ENCODE data around the gene PTGIS.

The PTGIS gene

GRCh38 chr20:49510562-49511122, 57.3 kb downstream of the PTGIS start:
- Histone ChIP-seq H3K18ac (ENCODE audit: low read depth in 1 of 2, low read length in 2 of 2) (no peak overlapping the region), H2AFZ (ENCODE audit: low read depth, low read length) (no peak overlapping the region), H2BK5ac (ENCODE audit: low read depth, low read length, poor library complexity, severe bottlenecking) (no peak overlapping the region), H3K4me3 (ENCODE audit: insufficient read depth in 1 of 2, low read depth in 1 of 2, low read length in 2 of 2) (no peak overlapping the region), H3K4me1 (ENCODE audit: control insufficient read depth, insufficient read depth, low read depth, low read length) (peaks cover 8% of the 10 kb centered on the region), H2BK12ac (ENCODE audit: low read length in 2 of 2) (no peak overlapping the region), H3K27ac (ENCODE audit: low read length, poor library complexity, severe bottlenecking) (peak overlapping the region; percentile 75), H3K27me3 (ENCODE audit: control insufficient read depth in 1 of 2, insufficient read depth in 1 of 2, low read length in 2 of 2) (peaks cover 0 to 12% of the 10 kb centered on the region in 2 experiments), H3K9me3 (ENCODE audit: control insufficient read depth, low read length) (no peaks in the 10 kb centered on the region), H2BK120ac (ENCODE audit: low read depth, low read length) (no peak overlapping the region), H3K36me3 (ENCODE audit: control insufficient read depth in 1 of 2, insufficient read depth in 2 of 2, low read depth in 1 of 2, low read length in 2 of 2) (peaks cover 32 to 94% of the 10 kb centered on the region in 2 experiments), H4K91ac (ENCODE audit: low read length) (no peak overlapping the region), H2BK15ac (ENCODE audit: low read depth, poor library complexity, severe bottlenecking) (no peak overlapping the region), H2AK5ac (ENCODE audit: low read length, severe bottlenecking) (no peak overlapping the region), H3K4ac (ENCODE audit: low read depth in 1 of 2, low read length in 2 of 2) (no peak overlapping the region), H4K8ac (ENCODE audit: low read length) (no peak overlapping the region), H3K4me2 (ENCODE audit: low read length, poor library complexity, severe bottlenecking) (peak overlapping the region; percentile 11), H3K14ac (ENCODE audit: low read length in 2 of 2) (no peak overlapping the region), H3K23ac (ENCODE audit: low read length in 2 of 2) (no peak overlapping the region), H3K9ac (ENCODE audit: low read length) (peak overlapping the region; percentile 59), H3K79me1 (replicated peaks; ENCODE audit: low read length, poor library complexity, severe bottlenecking) (no peaks in the 10 kb centered on the region)
- DNase-seq = peak; percentile 12
- WGBS = 45% methylated on average over 12 of the region's 12 CpGs

- Histone ChIP-seq H3K4me2 (ENCODE audit: low read length, poor library complexity, severe bottlenecking) (no peak overlapping the region), H4K8ac (ENCODE audit: low read length) (no peak overlapping the region)
- 53% methylated on average over 11 of the region's 14 CpGs for WGBS
Measured at GRCh38 chr20:49508435-49509199, 59.3 kb downstream of the PTGIS start.

GRCh38 chr20:49507741-49508434, 60.0 kb downstream of the PTGIS start:
- Histone ChIP-seq H3K4me2 (ENCODE audit: low read length, poor library complexity, severe bottlenecking) (no peak overlapping the region), H2BK120ac (ENCODE audit: low read depth, low read length) (no peak overlapping the region), H2AFZ (ENCODE audit: low read depth, low read length) (no peak overlapping the region), H2AK5ac (ENCODE audit: low read length, severe bottlenecking) (no peak overlapping the region), H3K9ac (ENCODE audit: low read length) (no peak overlapping the region), H3K4ac (ENCODE audit: low read depth in 1 of 2, low read length in 2 of 2) (no peak overlapping the region), H3K36me3 (ENCODE audit: control insufficient read depth in 1 of 2, insufficient read depth in 2 of 2, low read depth in 1 of 2, low read length in 2 of 2) (peaks cover 19 to 77% of the 10 kb centered on the region in 2 experiments), H2BK15ac (ENCODE audit: low read depth, poor library complexity, severe bottlenecking) (no peak overlapping the region), H3K23ac (ENCODE audit: low read length in 2 of 2) (no peak overlapping the region), H3K79me1 (replicated peaks; ENCODE audit: low read length, poor library complexity, severe bottlenecking) (no peaks in the 10 kb centered on the region), H4K8ac (ENCODE audit: low read length) (no peak overlapping the region), H3K4me1 (ENCODE audit: control insufficient read depth, insufficient read depth, low read depth, low read length) (peaks cover 13% of the 10 kb centered on the region), H3K9me3 (ENCODE audit: control insufficient read depth, low read length) (no peaks in the 10 kb centered on the region), H4K91ac (ENCODE audit: low read length) (no peak overlapping the region), H3K27ac (ENCODE audit: low read length, poor library complexity, severe bottlenecking) (no peak overlapping the region), H3K14ac (ENCODE audit: low read length in 2 of 2) (no peak overlapping the region), H3K18ac (ENCODE audit: low read depth in 1 of 2, low read length in 2 of 2) (no peak overlapping the region), H3K27me3 (ENCODE audit: control insufficient read depth in 1 of 2, insufficient read depth in 1 of 2, low read length in 2 of 2) (peaks cover 0 to 12% of the 10 kb centered on the region in 2 experiments), H3K4me3 (ENCODE audit: insufficient read depth in 1 of 2, low read depth in 1 of 2, low read length in 2 of 2) (no peak overlapping the region), H2BK5ac (ENCODE audit: low read depth, low read length, poor library complexity, severe bottlenecking) (no peak overlapping the region), H2BK12ac (ENCODE audit: low read length in 2 of 2) (no peak overlapping the region)
- DNase-seq = no peak
- WGBS = 87% methylated on average over 21 of the region's 21 CpGs

More at GRCh38 chr20:49508435-49509199, 59.3 kb downstream of the PTGIS start:
- Histone ChIP-seq H3K23ac (ENCODE audit: low read length in 2 of 2) (no peak overlapping the region), H2BK5ac (ENCODE audit: low read depth, low read length, poor library complexity, severe bottlenecking) (no peak overlapping the region), H4K91ac (ENCODE audit: low read length) (no peak overlapping the region), H3K36me3 (ENCODE audit: control insufficient read depth in 1 of 2, insufficient read depth in 2 of 2, low read depth in 1 of 2, low read length in 2 of 2) (peaks cover 23 to 81% of the 10 kb centered on the region in 2 experiments), H3K4me3 (ENCODE audit: insufficient read depth in 1 of 2, low read depth in 1 of 2, low read length in 2 of 2) (no peak overlapping the region), H3K27me3 (ENCODE audit: control insufficient read depth in 1 of 2, insufficient read depth in 1 of 2, low read length in 2 of 2) (peaks cover 0 to 12% of the 10 kb centered on the region in 2 experiments), H2BK15ac (ENCODE audit: low read depth, poor library complexity, severe bottlenecking) (no peak overlapping the region), H3K9ac (ENCODE audit: low read length) (no peak overlapping the region), H2AK5ac (ENCODE audit: low read length, severe bottlenecking) (no peak overlapping the region), H3K9me3 (ENCODE audit: control insufficient read depth, low read length) (no peaks in the 10 kb centered on the region), H3K79me1 (replicated peaks; ENCODE audit: low read length, poor library complexity, severe bottlenecking) (no peaks in the 10 kb centered on the region), H3K14ac (ENCODE audit: low read length in 2 of 2) (no peak overlapping the region), H3K18ac (ENCODE audit: low read depth in 1 of 2, low read length in 2 of 2) (no peak overlapping the region), H3K4me1 (ENCODE audit: control insufficient read depth, insufficient read depth, low read depth, low read length) (peaks cover 13% of the 10 kb centered on the region), H2BK12ac (ENCODE audit: low read length in 2 of 2) (no peak overlapping the region), H2AFZ (ENCODE audit: low read depth, low read length) (no peak overlapping the region), H3K27ac (ENCODE audit: low read length, poor library complexity, severe bottlenecking) (no peak overlapping the region), H2BK120ac (ENCODE audit: low read depth, low read length) (no peak overlapping the region), H3K4ac (ENCODE audit: low read depth in 1 of 2, low read length in 2 of 2) (no peak overlapping the region)
- DNase-seq = peak; percentile 45

GRCh38 chr20:49505518-49505917, 62.4 kb downstream of the PTGIS start:
- Histone ChIP-seq H2BK15ac (ENCODE audit: low read depth, poor library complexity, severe bottlenecking) (no peak overlapping the region), H2BK120ac (ENCODE audit: low read depth, low read length) (no peak overlapping the region), H2BK12ac (ENCODE audit: low read length in 2 of 2) (no peak overlapping the region), H2AFZ (ENCODE audit: low read depth, low read length) (no peak overlapping the region), H3K27me3 (ENCODE audit: control insufficient read depth in 1 of 2, insufficient read depth in 1 of 2, low read length in 2 of 2) (peaks cover 0 to 15% of the 10 kb centered on the region in 2 experiments), H3K23ac (ENCODE audit: low read length in 2 of 2) (no peak overlapping the region), H3K9ac (ENCODE audit: low read length) (no peak overlapping the region), H3K14ac (ENCODE audit: low read length in 2 of 2) (no peak overlapping the region), H4K91ac (ENCODE audit: low read length) (no peak overlapping the region), H4K8ac (ENCODE audit: low read length) (no peak overlapping the region), H2AK5ac (ENCODE audit: low read length, severe bottlenecking) (no peak overlapping the region), H3K4me2 (ENCODE audit: low read length, poor library complexity, severe bottlenecking) (no peak overlapping the region), H2BK5ac (ENCODE audit: low read depth, low read length, poor library complexity, severe bottlenecking) (no peak overlapping the region), H3K9me3 (ENCODE audit: control insufficient read depth, low read length) (no peaks in the 10 kb centered on the region), H3K27ac (ENCODE audit: low read length, poor library complexity, severe bottlenecking) (no peak overlapping the region), H3K4me1 (ENCODE audit: control insufficient read depth, insufficient read depth, low read depth, low read length) (peaks cover 10% of the 10 kb centered on the region), H3K4me3 (ENCODE audit: insufficient read depth in 1 of 2, low read depth in 1 of 2, low read length in 2 of 2) (no peak overlapping the region), H3K36me3 (ENCODE audit: control insufficient read depth in 1 of 2, insufficient read depth in 2 of 2, low read depth in 1 of 2, low read length in 2 of 2) (peaks cover 19 to 55% of the 10 kb centered on the region in 2 experiments), H3K79me1 (replicated peaks; ENCODE audit: low read length, poor library complexity, severe bottlenecking) (no peaks in the 10 kb centered on the region), H3K18ac (ENCODE audit: low read depth in 1 of 2, low read length in 2 of 2) (no peak overlapping the region), H3K4ac (ENCODE audit: low read depth in 1 of 2, low read length in 2 of 2) (no peak overlapping the region)
- DNase-seq = peak; percentile 20
- 42% methylated on average over 8 of the region's 9 CpGs for WGBS

Data from mesenchymal stem cell (in vitro differentiated cells and primary cell).